NCI-H1417 (cell line): ENCODE results near the gene NFIC.
"Not testable (repeated sequence)": the region's sequence is repeated elsewhere in the genome, so short reads cannot be mapped to it uniquely, and the experiment has no call there.

Experiments used
- DNase-seq, 3 experiments: peaks; one replicate each; lab custom pipeline; 2025; lab: John Stamatoyannopoulos, UW

The NFIC gene

DNA sequence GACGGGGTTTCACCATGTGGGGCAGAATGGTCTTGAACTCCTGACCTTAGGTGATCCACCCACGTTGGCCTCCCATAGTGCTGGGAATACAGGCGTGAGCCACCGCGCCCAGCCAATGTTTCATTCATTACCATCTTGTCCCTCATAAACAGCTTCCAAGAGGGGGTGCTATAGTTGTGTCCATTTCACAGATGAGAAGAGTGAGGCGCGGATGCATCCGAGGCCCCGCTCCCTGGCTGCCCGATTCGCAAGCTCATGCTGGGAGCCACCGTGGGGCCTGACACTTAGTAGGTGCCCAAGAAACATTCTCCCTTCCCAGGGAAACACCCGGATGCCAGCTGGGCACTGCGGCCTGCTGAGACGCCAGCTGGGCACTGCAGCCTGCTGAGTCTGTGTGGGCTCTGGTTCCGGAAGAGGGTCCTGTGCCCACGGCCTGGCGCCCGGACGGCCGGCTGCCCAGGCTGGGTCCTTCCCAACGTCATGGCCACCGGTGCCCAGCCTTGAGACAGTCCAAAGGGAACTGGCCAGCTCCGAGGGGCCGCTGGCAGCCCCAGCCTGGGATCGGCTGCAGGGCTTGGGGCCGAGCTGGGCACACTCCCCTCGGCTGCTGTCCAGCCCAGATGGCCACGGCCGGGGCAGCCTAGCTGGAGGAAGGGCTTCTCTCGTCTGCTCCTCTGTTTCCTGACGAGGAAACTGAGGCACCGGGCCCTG, 54.7 kb downstream of the NFIC start:
- DNase-seq: no peak

DNA sequence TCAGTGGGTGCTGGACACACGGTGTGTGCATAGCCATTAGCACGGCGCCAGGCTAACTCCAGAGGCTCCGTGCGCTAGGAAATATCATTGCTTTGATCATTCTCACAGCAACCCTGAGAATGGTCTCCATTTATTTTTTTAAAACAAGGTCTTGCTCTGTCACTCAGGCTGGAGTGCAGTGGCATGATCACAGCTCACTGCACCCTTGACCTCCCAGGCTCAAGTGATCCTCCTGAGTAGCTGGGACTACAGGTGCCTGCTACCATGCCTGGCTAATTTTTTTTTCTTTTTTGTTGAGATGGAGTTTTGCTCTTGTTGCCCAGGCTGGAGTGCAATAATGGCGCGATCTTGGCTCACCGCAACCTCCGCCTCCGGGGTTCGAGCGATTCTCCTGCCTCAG, 55.3 kb downstream of the NFIC start:
- not testable (repeated sequence) for DNase-seq

DNA sequence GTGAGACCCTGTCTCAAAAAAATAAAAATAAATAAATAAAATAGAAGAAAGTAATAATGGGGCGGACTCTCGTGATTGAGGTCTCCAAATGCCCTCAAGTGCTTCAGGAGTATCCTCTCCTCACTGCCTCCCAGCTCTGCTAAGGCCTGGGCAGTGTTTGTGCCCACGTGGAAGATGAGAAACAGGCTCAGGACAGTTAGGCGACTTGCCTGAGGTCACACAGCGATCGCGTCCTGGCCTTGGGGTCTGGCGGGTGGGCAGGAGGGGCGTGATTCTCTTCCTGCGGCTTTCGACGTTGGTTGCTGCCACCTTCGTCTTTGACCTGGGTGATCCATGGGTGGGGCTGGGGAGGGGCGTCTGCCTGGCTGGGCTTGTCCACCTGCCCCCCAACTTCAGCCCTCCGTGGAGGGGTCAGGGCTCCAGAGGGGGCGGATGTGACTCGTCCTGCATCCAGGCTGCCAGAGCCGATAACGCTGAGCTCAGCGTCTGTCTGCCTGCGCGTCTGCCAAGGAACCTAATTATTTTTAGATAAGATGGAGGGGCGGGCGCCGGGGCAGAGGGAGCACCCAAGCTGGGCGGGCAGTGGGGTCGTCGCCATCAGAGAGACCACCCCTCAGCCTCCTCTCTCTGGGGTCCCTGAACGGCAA, 56.9 kb downstream of the NFIC start:
- DNase-seq: no peak

GRCh38 chr19:3426433-3426832, 60.0 kb downstream of the NFIC start:
- DNase-seq: no peak

DNA sequence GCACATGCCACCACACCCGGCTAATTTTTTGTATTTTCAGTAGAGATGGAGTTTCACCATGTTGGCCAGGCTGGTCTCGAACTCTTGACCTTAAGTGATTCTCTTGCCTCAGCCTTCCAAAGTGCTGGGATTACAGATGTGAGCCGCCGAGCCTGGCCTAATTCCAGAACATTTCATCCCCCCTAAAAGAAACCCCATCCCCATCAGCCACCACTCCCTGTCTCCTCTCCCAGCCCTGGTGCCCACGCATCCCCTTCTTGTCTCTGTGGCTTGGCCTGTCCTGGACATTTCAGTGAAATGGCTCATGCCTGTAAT, 63.9 kb downstream of the NFIC start:
- DNase-seq: not testable (repeated sequence)

GRCh38 chr19:3431760-3432397, 65.5 kb downstream of the NFIC start:
- DNase-seq: no peak

- DNase-seq: no peak
Observed at GRCh38 chr19:3433313-3433712, 66.9 kb downstream of the NFIC start.

GRCh38 chr19:3433805-3434540, 67.6 kb downstream of the NFIC start:
- no peak for DNase-seq

- peak; percentile 98 to 100 (median 99) for DNase-seq
Observed at GRCh38 chr19:3434630-3435553, 68.5 kb downstream of the NFIC start.

DNA sequence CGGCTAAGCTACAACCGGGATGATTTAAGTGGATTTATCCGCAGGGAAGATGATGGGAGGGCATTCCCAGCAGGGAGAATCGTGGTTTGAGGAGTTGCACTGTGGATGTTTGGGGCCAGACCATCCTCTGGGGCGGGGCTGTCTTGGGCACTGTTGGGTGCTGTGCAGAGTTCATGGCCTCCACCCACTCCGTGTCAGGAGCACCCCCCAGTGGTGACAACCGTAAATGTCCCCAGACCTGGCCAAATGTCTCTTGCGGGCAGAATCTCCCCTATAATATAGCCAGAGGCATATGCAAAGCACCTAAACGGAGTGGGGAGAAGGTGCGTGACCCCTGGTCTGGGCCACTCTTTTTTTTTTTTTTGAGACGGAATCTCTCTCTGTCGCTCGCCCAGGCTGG, 73.7 kb downstream of the NFIC start:
- peak in 1 of 3 experiments; percentile 22 for DNase-seq

GRCh38 chr19:3441089-3441985, 75.0 kb downstream of the NFIC start:
- DNase-seq: peak in 1 of 3 experiments; percentile 19

DNA sequence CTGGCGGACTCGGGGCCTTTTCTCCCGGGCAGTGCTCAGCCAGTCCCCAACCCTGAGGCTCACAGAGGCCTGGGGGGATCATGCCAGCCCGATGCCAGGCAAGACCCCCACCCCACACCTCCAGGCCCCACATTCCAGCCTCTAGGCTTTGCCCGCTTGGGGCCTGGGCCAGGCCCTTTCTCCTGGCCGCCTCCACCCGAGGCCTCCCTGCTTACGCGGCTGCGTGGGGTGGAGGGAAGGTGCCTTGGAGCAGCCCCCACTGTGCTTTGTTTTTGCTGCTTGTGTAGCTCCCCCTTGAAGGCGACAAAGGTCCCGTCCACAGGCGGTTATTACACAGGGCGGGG, 75.6 kb downstream of the NFIC start:
- DNase-seq: no peak

GRCh38 chr19:3442487-3443071, 76.2 kb downstream of the NFIC start:
- no peak for DNase-seq

DNA sequence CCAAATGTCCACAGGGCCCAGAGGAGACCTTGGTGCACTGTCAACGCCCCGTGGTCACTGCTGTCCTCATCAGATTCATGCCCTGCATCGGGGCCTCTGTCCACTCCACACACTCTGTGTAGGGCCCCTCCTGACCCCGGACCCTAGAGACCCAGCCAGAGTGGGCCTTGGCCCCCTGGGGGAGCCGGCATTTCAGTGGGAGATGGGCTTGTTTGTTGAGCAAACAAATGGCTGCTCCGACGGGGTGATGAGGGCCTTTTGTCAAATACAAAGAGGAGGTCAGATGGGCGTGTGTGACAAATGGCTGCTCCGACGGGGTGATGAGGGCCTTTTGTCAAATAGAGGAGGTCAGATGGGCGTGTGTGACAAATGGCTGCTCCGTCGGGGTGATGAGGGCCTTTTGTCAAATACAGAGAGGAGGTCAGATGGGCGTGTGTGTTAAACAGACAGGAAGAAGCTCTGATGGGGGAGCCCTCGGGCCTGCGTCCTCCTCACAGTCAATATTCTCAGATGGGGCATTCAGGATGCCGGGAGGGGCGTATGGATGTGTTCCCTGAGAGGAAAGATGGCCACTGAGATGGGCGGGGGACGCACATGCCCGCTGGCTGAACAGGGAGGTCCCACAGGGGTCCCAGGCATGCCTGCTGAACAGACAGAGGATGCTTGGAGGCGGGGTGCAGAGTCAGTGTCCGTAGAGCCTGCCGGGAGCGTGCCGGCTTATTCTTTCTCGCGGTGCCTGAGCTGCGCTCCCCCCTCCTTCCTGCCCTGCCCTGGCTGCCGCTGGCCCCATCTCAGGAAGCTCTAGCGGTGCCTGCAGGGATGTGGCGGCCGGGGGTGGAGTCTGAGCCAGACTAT, 77.7 kb downstream of the NFIC start:
- DNase-seq: peak in 2 of 3 experiments; percentile 55 to 78

GRCh38 chr19:3444695-3445234, 78.4 kb downstream of the NFIC start:
- DNase-seq: no peak

- not testable (repeated sequence) for DNase-seq
Observed at GRCh38 chr19:3446657-3447056, 80.3 kb downstream of the NFIC start.

DNA sequence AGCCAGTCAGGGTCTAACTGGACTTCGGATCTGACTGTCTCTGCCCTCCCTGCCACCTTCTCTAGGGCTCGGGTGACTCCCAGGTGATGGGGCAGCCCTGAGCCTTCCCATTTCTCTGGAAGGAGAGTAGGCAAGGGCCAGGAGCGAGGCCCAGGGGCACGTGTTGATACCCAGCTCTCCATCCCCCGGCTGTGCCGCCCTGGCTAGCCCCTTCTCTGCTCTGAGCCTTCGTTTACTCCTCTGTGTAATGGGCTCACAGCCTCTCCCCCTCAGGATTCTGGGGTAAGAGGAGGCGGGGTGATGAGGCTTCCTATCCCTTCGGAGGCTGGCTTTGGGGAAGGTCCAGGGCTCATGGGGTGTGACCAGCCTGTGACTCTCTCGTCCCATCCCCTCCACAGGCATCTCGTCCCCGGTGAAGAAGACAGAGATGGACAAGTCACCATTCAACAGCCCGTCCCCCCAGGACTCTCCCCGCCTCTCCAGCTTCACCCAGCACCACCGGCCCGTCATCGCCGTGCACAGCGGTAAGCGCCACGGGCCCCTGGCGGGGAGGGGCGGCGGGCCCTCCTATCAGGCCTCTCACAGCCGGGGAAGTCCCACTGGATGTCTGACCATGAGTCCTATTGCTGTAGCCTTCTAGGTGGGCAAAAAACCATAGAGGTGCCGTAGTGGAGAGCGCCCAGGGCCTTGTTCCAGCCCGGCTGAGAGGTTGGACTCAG, 82.4 kb downstream of the NFIC start:
- DNase-seq: no peak

DNA sequence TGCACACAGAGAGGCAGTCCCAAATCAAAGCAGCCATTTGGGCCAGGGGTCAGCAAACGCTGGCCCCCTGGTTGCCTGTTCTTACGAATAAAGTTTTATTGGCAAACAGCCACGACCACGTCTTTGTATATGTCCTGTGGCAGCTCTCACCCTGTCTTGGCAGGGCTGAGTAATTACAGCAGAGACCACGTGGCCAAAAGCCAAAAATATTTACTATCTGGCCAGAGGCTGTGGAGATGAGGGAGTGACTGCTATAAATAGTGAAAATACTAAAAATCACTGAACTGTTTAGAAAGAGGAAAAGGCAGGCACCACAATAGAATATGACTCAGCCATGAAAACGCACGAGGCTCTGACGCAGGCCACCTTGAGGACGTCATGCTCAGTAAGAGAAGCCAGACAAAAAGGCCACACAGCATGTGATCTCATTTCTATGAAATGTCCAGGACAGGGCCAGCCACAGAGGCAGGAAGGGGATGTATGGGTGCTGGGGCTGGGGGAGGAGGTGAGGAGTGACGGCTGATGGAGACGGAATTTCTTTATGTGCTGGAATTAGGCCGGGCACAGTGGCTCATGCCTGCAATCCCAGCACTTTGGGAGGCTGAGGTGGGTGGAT, 84.5 kb downstream of the NFIC start:
- DNase-seq: no peak
